H9 (cell line): ENCODE results near the gene ULK4. TPM values are rescaled to one million over a fixed set of nuclear protein-coding genes. Genes with fewer than 3 reads are reported as not detected.

Experiments used
- DNase-seq: peaks from one replicate; pipeline ENCODE4 v3.0.0-alpha.2; 2017
- H2AFZ ChIP-seq: one replicate; pipeline ENCODE4 v1.6.1; 2013; ENCODE audit warnings: mild to moderate bottlenecking, low read length, control low read depth, moderate library complexity
- H2AK5ac ChIP-seq: 2 replicates; pipeline ENCODE4 v1.6.1; 2013; ENCODE audit warnings: low read length, control low read depth, mixed read lengths; ENCODE audit not compliant: insufficient read length
- H2BK120ac ChIP-seq: one replicate; pipeline ENCODE4 v1.6.1; 2013; ENCODE audit warnings: low read depth, mild to moderate bottlenecking, low read length, control low read depth, inconsistent platforms; ENCODE audit not compliant: poor library complexity, severe bottlenecking
- H2BK12ac ChIP-seq: 2 replicates; pipeline ENCODE4 v1.6.1; 2013; ENCODE audit warnings: low read length, control low read depth, mixed read lengths, low read depth; ENCODE audit not compliant: insufficient read length
- H2BK15ac ChIP-seq: 2 replicates; pipeline ENCODE4 v1.6.1; 2013; ENCODE audit warnings: low read depth, low read length, control low read depth
- H2BK20ac ChIP-seq: one replicate; pipeline ENCODE4 v1.6.1; 2013; ENCODE audit warnings: low read depth, mild to moderate bottlenecking, low read length, control low read depth, inconsistent platforms; ENCODE audit not compliant: poor library complexity, severe bottlenecking
- H2BK5ac ChIP-seq: 2 replicates; pipeline ENCODE4 v1.6.1; 2013; ENCODE audit warnings: low read length, control low read depth, mixed read lengths; ENCODE audit not compliant: insufficient read length
- H3K14ac ChIP-seq: 2 replicates; pipeline ENCODE4 v1.6.1; 2013; ENCODE audit warnings: low read length, control low read depth; ENCODE audit not compliant: insufficient read depth
- H3K18ac ChIP-seq: 2 replicates; pipeline ENCODE4 v1.6.1; 2013; ENCODE audit warnings: low read depth, mild to moderate bottlenecking, mixed read lengths, low read length, control low read depth; ENCODE audit not compliant: insufficient read length
- H3K23ac ChIP-seq: 2 replicates; pipeline ENCODE4 v1.6.1; 2013; ENCODE audit warnings: low read length, control low read depth, mixed read lengths, low read depth; ENCODE audit not compliant: insufficient read length
- H3K23me2 ChIP-seq: 2 replicates; pipeline ENCODE4 v1.6.1; 2013; ENCODE audit warnings: low read depth, mild to moderate bottlenecking, mixed read lengths, low read length, control low read depth; ENCODE audit not compliant: insufficient read length, poor library complexity, severe bottlenecking
- H3K27ac ChIP-seq: 2 replicates; pipeline ENCODE4 v1.5.1; 2013; ENCODE audit warnings: low read length, control low read depth, mixed read lengths, low read depth; ENCODE audit not compliant: insufficient read length
- H3K27me3 ChIP-seq: 2 replicates; pipeline ENCODE4 v1.6.1; 2013; ENCODE audit warnings: low read length, control low read depth, inconsistent platforms; ENCODE audit not compliant: insufficient read depth
- H3K4ac ChIP-seq: 2 replicates; pipeline ENCODE4 v1.6.1; 2013; ENCODE audit warnings: low read depth, mild to moderate bottlenecking, control low read depth, inconsistent platforms, low read length, moderate library complexity
- H3K4me1 ChIP-seq: 2 replicates; pipeline ENCODE4 v1.6.1; 2013; ENCODE audit warnings: low read length, control low read depth, inconsistent platforms; ENCODE audit not compliant: insufficient read depth
- H3K4me2 ChIP-seq: 2 replicates; pipeline ENCODE4 v1.6.1; 2013; ENCODE audit warnings: low read length, control low read depth, mixed read lengths; ENCODE audit not compliant: insufficient read length, insufficient read depth
- H3K56ac ChIP-seq: 2 replicates; pipeline ENCODE4 v1.6.1; 2013; ENCODE audit warnings: low read depth, mild to moderate bottlenecking, mixed read lengths, low read length, control low read depth; ENCODE audit not compliant: insufficient read length
- H3K79me1 ChIP-seq: 2 replicates; pipeline ENCODE4 v1.6.1; 2013; ENCODE audit warnings: low read depth, mild to moderate bottlenecking, moderate library complexity, low read length, control low read depth, inconsistent platforms; ENCODE audit not compliant: insufficient read depth, poor library complexity, severe bottlenecking
- H3K79me2 ChIP-seq: 2 replicates; pipeline ENCODE4 v1.6.1; 2013; ENCODE audit warnings: low read length, control low read depth, inconsistent platforms; ENCODE audit not compliant: insufficient read depth
- H3K9ac ChIP-seq: 2 replicates; pipeline ENCODE4 v1.6.1; 2013; ENCODE audit warnings: low read length, control low read depth, mixed read lengths; ENCODE audit not compliant: insufficient read length; ENCODE audit errors: extremely low read depth
- H3K9me3 ChIP-seq: one replicate; pipeline ENCODE4 v1.6.1; 2013; ENCODE audit warnings: low read depth, low read length, inconsistent platforms; ENCODE audit not compliant: control insufficient read depth
- H3T11ph ChIP-seq: one replicate; pipeline ENCODE4 v1.6.1; 2013; ENCODE audit warnings: mild to moderate bottlenecking, low read length, control low read depth, inconsistent platforms
- H4K20me1 ChIP-seq: one replicate; pipeline ENCODE4 v1.6.1; 2013; ENCODE audit not compliant: control insufficient read depth, insufficient read length, insufficient read depth
- H4K5ac ChIP-seq: 2 replicates; pipeline ENCODE4 v1.6.1; 2013; ENCODE audit warnings: low read depth, mild to moderate bottlenecking, mixed read lengths, low read length, control low read depth; ENCODE audit not compliant: insufficient read length
- H4K8ac ChIP-seq: replicated peaks from 2 replicates; pipeline ENCODE4 v1.6.1; 2013; ENCODE audit warnings: low read length, control low read depth, mixed read lengths, low read depth; ENCODE audit not compliant: insufficient read length
- H4K91ac ChIP-seq: 2 replicates; pipeline ENCODE4 v1.6.1; 2013; ENCODE audit warnings: low read depth, mild to moderate bottlenecking, moderate library complexity, mixed read lengths, low read length, control low read depth; ENCODE audit not compliant: insufficient read length
- H3K27ac Mint-ChIP-seq, 3 experiments: 2 replicates in 2 of 3; 3 replicates in 1 of 3; pipeline ENCODE4 v1.8.0; 2020 to 2021; ENCODE audit warnings: mixed read lengths in 3 of 3, mild to moderate bottlenecking in 1 of 3, moderate library complexity in 1 of 3
- H3K27me3 Mint-ChIP-seq: 2 replicates; pipeline ENCODE4 v1.8.0; 2021; ENCODE audit warnings: low read depth, mild to moderate bottlenecking, moderate library complexity, mixed read lengths
- H3K36me3 Mint-ChIP-seq, 3 experiments: 2 replicates in 2 of 3; 3 replicates in 1 of 3; pipeline ENCODE4 v1.8.0; 2020 to 2021; ENCODE audit warnings: low read depth in 3 of 3, mixed read lengths in 3 of 3; ENCODE audit not compliant: insufficient read depth in 1 of 3
- H3K4me1 Mint-ChIP-seq, 2 experiments: 2 replicates each; pipeline ENCODE4 v1.8.0; 2020; ENCODE audit warnings: mixed read lengths in 2 of 2
- H3K4me3 Mint-ChIP-seq, 2 experiments: 2 replicates in 1 of 2; 3 replicates in 1 of 2; pipeline ENCODE4 v1.8.0; 2020 to 2021; ENCODE audit warnings: mild to moderate bottlenecking in 2 of 2, mixed read lengths in 2 of 2, moderate library complexity in 1 of 2
- H3K9me3 Mint-ChIP-seq, 2 experiments: 2 replicates in 1 of 2; 3 replicates in 1 of 2; pipeline ENCODE4 v1.8.0; 2020; ENCODE audit warnings: mild to moderate bottlenecking in 2 of 2, mixed read lengths in 2 of 2, moderate library complexity in 1 of 2
- CTCF ChIP-seq: fragments of 200-600 bp; sonication (generic); conservative IDR thresholded peaks from 3 replicates; pipeline ENCODE4 v1.8.0; 2021; ENCODE audit warnings: antibody characterized with exemption, mild to moderate bottlenecking
- WGBS: extraction: QIAGEN DNeasy Blood & Tissue Kit; methylation state at CpG from one replicate; pipeline ENCODE4 v1.1.7; 2013; ENCODE audit warnings: missing lambda C conversion rate, low lambda C conversion rate, mixed read lengths; ENCODE audit not compliant: insufficient read length; ENCODE audit errors: extremely low coverage; 5-methylcytosine and 5-hydroxymethylcytosine counted together
- total RNA-seq: library from RNA; stranded (reverse); gene quantifications from 2 replicates; pipeline ENCODE4 v1.2.1, GENCODE V29; 2021

Gene ULK4
- total RNA-seq, 1 experiment from 2014 or later, result 12.9 TPM

GRCh38 chr3:41900265-41900664 is 61.6 kb downstream of the ULK4 start:
- Histone ChIP-seq H3K4ac (no peak overlapping the region), H4K20me1 (no peaks in the 10 kb centered on the region), H2BK15ac (no peak overlapping the region), H3K4me2 (no peak overlapping the region), H3K27ac (no peak overlapping the region), H3K56ac (no peak overlapping the region), H4K8ac (no peak overlapping the region), H3T11ph (no peak overlapping the region), H2AK5ac (no peak overlapping the region), H3K4me1 (no peaks in the 10 kb centered on the region), H3K14ac (no peak overlapping the region), H3K79me2 (no peaks in the 10 kb centered on the region), H2BK5ac (no peak overlapping the region), H4K91ac (no peak overlapping the region), H3K9me3 (no peaks in the 10 kb centered on the region), H3K18ac (no peak overlapping the region), H2BK12ac (no peak overlapping the region), H3K23me2 (no peaks in the 10 kb centered on the region), H3K79me1 (no peaks in the 10 kb centered on the region), H2AFZ (no peak overlapping the region), H3K9ac (no peak overlapping the region), H2BK120ac (no peak overlapping the region), H2BK20ac (no peak overlapping the region), H4K5ac (no peak overlapping the region), H3K23ac (no peak overlapping the region), H3K27me3 (no peaks in the 10 kb centered on the region)
- H3K9me3 Mint-ChIP-seq, result no peaks in the 10 kb centered on the region
- H3K4me1 Mint-ChIP-seq, result peaks cover 0 to 7% of the 10 kb centered on the region in 2 experiments; a peak in 3 of 4 replicates
- H3K4me3 Mint-ChIP-seq, result no peak overlapping the region
- H3K36me3 Mint-ChIP-seq, result peaks cover 3 to 22% (median 14%) of the 10 kb centered on the region in 3 experiments; a peak in 5 of 7 replicates
- DNase-seq, result no peak
- H3K27ac Mint-ChIP-seq, result peak overlapping the region in 2 of 3 experiments; percentile 1 to 26; a peak in 4 of 7 replicates
- no CpG with 5 or more reads among the region's 2 CpGs for WGBS
- H3K27me3 Mint-ChIP-seq, result no peaks in the 10 kb centered on the region
- no peak for TF ChIP-seq CTCF
